ENCODE measurements around the gene TMEM132A. TPM values are rescaled to one million over a fixed set of nuclear protein-coding genes. Genes with fewer than 3 reads are reported as not detected.
"Not testable (repeated sequence)": the region's sequence is repeated elsewhere in the genome, so short reads cannot be mapped to it uniquely, and the experiment has no call there.

Gene TMEM132A
- total RNA-seq, 1 donor from 2014 or later = 56.2 TPM

DNA sequence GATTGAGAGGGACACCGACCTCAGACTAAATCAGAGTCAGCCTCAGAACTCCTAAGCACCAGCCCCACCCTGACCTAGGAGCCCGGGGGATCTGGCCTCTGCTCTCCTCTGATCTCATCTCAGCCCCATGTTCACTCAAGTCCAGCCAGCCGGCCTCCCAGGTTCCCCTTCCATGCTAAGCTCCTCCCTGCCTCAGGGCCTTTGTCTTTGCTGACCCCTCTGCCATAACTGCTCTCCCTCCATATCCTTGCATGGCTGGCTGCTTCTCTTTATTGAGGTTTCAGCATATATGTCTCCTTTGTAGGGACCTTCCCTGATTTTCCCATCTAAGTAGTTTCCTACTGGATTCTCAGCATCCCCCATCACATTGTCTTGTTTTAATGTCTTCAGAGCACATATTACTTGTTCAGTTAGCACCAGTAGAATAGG lies 28.5 kb downstream of the TMEM132A start:
- DNase-seq (ENCODE audit: low read depth in 2 of 2) = no peak

- peak in 1 of 2 donors; percentile 88 for DNase-seq (ENCODE audit: low read depth in 2 of 2)
Observed at GRCh38 chr11:60953781-60954180, 29.5 kb downstream of the TMEM132A start.

GRCh38 chr11:60954421-60954820 lies 30.2 kb downstream of the TMEM132A start:
- DNase-seq (ENCODE audit: low read depth in 2 of 2) = no peak

DNA sequence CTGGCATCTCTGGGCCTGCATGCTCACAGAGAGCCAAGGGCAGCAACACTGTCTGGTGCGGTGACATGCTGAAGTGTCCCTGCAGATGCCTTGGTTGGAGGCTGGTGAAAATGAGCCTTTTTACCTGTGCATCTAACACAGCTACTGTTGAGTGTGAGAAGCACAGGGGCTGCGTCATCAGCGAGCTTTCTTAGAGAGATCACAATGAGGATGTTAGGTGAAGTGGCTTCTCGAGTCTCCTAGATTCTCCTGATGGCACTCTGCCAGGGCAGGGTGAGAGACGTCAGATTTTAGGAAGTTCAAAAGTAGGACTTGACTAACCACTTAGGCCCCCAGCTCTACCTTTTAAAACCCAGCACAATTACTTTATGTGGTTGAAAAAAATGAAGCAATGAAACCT lies 31.3 kb downstream of the TMEM132A start:
- no peak for DNase-seq (ENCODE audit: low read depth in 2 of 2)

GRCh38 chr11:60957188-60957587 lies 32.9 kb downstream of the TMEM132A start:
- DNase-seq (ENCODE audit: low read depth in 2 of 2) = no peak

DNA sequence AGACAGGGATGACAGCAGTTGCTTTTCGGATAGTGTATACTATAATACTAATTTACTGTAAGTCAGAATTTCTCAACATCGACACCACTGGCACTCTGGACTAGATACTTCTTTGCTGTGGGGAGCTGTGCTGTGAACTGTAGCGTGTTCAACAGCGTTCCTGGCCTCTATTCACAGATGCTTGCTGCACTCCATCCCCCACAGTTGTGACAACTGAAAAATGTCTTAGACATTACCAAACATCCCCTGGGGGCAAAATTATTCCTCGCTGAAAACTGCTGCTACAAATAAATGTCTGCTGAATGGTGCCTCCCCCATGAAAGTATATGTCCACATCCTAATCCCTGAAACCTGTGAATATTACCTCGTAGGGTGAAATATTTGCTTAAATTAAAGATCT lies 35.2 kb downstream of the TMEM132A start:
- no peak for DNase-seq (ENCODE audit: low read depth in 2 of 2)

GRCh38 chr11:60960405-60960804 lies 36.1 kb downstream of the TMEM132A start:
- no peak for DNase-seq (ENCODE audit: low read depth in 2 of 2)

DNA sequence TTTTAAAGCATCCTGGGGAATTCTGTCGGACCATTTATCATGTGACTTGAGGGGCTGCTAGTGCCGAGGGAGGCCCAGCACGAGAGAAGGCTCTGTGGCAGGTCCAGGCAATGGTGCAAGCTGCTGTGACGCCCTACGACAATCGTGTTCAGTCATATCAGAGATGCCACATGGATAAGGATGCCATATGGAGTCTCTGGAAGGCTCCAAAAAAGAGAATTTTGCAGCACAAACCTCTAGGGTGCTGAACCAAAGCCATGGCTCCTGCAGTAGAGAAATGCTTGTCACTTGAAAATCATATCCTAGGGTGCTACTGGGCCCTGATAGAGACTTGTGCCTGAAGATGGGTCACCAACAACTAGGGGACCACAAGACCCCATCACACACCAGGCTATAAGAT lies 40.5 kb downstream of the TMEM132A start:
- no peak for DNase-seq (ENCODE audit: low read depth in 2 of 2)

GRCh38 chr11:60966890-60967289 lies 42.6 kb downstream of the TMEM132A start:
- no peak for DNase-seq (ENCODE audit: low read depth in 2 of 2)

GRCh38 chr11:60968223-60968622 lies 44.0 kb downstream of the TMEM132A start:
- DNase-seq (ENCODE audit: low read depth in 2 of 2) = no peak

DNA sequence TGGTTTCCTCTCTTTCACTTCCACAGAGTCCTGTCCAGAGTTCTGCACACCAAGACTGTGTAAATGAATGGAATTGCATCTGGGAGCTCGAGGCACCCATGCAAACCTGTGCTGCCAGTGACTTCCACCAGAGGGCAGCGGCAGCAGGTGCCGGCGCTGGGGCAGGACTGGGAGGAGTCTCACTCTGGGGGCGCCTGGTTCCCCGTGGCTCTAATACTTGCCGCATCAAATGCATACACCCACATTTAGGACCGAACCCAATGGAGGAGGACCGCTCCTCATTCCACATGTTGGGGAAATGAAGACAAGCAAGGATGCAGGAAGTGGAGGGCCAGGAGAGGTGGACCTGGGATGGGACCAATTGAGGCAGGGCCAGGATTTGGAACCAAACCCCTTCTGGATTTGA lies 46.1 kb downstream of the TMEM132A start:
- DNase-seq (ENCODE audit: low read depth in 2 of 2) = peak; percentile 51 to 66

GRCh38 chr11:60970890-60971289 lies 46.6 kb downstream of the TMEM132A start:
- DNase-seq (ENCODE audit: low read depth in 2 of 2) = no peak

- no peak for DNase-seq (ENCODE audit: low read depth in 2 of 2)
Observed at GRCh38 chr11:60971520-60971919, 47.3 kb downstream of the TMEM132A start, which contains the start of gene CD6. Gene CD6 (plus strand): TSS chr11:60971680. CDS start chr11:60971866, 186 bp downstream.

GRCh38 chr11:60972182-60973030 lies 48.1 kb downstream of the TMEM132A start:
- DNase-seq (ENCODE audit: low read depth in 2 of 2) = no peak

GRCh38 chr11:60973699-60974098 lies 49.4 kb downstream of the TMEM132A start:
- DNase-seq (ENCODE audit: low read depth in 2 of 2) = no peak

DNA sequence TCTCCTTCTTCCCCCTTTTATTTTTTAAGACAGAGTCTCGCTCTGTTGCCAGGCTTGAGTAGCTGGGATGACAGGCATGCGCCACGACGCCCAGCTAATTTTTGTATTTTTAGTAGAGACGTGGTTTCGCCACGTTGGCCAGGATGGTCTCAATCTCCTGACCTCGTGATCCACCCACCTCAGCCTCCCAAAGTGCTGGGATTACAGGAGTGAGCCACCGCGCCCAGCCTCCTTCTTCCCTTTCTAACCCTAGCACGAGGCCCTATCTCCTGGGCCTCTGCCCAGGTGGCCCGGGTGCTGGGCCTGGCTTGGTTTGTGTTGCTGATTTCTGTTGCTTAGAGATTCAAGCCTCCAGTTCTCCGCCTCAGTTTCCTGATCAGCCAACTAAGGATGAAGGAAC lies 50.1 kb downstream of the TMEM132A start:
- DNase-seq (ENCODE audit: low read depth in 2 of 2) = not testable (repeated sequence)

DNA sequence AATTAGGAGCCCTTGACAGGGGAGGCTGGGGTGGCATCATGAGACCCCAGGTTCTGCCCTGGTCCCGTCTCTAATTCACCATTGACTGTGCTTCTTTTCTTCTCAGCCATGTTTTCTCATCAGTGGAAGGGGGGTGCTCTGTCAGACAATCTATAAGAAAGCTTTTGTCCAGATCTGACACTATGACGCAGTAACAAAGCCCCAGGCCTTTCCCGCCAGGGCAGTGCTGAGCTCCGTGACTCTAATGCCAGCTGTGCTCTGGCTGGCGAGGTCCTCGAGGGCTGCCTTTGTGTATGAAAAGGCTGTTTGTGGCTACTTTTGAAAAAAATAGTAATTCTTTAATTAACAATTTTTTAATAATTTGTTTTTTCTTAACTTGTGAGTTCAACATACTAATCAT lies 50.5 kb downstream of the TMEM132A start:
- DNase-seq (ENCODE audit: low read depth in 2 of 2) = no peak

GRCh38 chr11:60977224-60977623 lies 53.0 kb downstream of the TMEM132A start:
- DNase-seq (ENCODE audit: low read depth in 2 of 2) = no peak

DNA sequence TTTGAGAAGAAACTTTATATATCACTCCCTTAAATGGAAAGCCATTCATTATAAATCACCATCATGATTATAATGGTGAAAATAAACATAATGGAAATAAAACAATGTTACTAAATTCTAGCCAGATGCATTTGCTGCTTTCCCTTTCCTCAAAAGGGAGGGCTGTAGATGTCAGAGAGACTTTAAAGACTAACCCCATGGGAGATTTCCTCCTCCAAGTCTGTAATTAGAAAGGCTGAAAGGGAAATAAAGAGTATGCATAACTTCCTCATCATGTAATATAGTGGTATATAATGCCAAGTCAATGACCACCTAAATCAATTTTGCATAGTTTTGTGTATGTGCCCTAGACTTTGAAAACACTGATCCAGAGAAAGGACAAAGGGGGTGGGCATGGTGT lies 53.6 kb downstream of the TMEM132A start:
- DNase-seq (ENCODE audit: low read depth in 2 of 2) = no peak

GRCh38 chr11:60978546-60979380 lies 54.5 kb downstream of the TMEM132A start:
- peak in 1 of 2 donors; percentile 21 for DNase-seq (ENCODE audit: low read depth in 2 of 2)

GRCh38 chr11:60981515-60981914 lies 57.3 kb downstream of the TMEM132A start:
- DNase-seq (ENCODE audit: low read depth in 2 of 2) = no peak

DNA sequence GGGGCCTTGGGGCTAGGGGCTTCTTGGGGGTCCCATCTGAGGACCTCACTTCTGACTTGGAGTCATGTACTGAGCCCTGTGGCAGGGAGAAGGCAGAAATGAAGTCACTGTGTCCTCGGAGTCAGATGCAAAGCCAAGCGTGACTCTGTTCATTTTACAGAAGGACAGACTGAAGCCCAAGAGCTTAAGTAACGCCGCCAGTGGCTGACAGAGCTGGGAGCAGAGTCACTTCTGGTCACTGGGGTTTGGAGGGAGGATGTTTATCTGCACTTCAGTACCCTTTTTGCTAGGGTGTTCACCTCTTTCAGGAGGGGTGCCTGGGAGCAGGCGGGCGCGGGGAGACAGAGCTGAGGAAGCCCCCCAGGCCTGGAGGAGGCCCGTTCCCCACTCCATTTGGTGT lies 57.9 kb downstream of the TMEM132A start:
- no peak for DNase-seq (ENCODE audit: low read depth in 2 of 2)

Data from lung microvascular endothelial cell (primary cell).